K562 (cell line): Measurements from ENCODE around the gene CNTNAP3B. TPM values are rescaled to one million over a fixed set of nuclear protein-coding genes. Genes with fewer than 3 reads are reported as not detected.
A peak's percentile ranks its signal among the peaks of the same experiment; 100 is the strongest.
"Not testable (repeated sequence)": the region's sequence is repeated elsewhere in the genome, so short reads cannot be mapped to it uniquely, and the experiment has no call there.

Experiments used
- ATAC-seq: fragments of 200-7000 bp; cut with Tn5 transposase; 3 replicates; pipeline ENCODE4 v1.9.1; 2020; ENCODE audit warnings: moderate library complexity
- BruUV-seq: library from RNA; stranded (reverse); fragments of 400-500 nt; replicated peaks from 2 replicates; lab custom pipeline; 2021; lab: Mats Ljungman, UMichigan
- CTCF ChIA-PET: fragments of 300-600 bp; formaldehyde crosslinking; extraction: SDS; loops from one replicate; lab custom pipeline; 2021; ENCODE audit warnings: low intra/inter-chr PET ratio; lab: Yijun Ruan, JAX
- POLR2A ChIA-PET: fragments of 300-600, 350-650 bp; sonication (Branson Sonifier 250); formaldehyde crosslinking; extraction: SDS; loops from one replicate; lab custom pipeline; 2021; ENCODE audit warnings: antibody characterized with exemption, inconsistent platforms; lab: Yijun Ruan, JAX
- DNase-seq, 4 experiments: peaks; one replicate each; pipeline versions ENCODE4 v3.0.0 to v3.0.0-alpha.2; 2011 to 2018; ENCODE audit warnings: low spot score in 3 of 4, mixed read lengths in 3 of 4; ENCODE audit errors: extremely low read depth in 1 of 4
- FAIRE-seq: peaks from 2 replicates; lab custom pipeline; 2011; peaks lifted over from hg19 to GRCh38; lab: Jason Lieb, UNC
- H2AFZ ChIP-seq: 2 replicates; pipeline ENCODE4 v1.6.0; 2011; ENCODE audit warnings: low read depth, low read length, control low read depth, inconsistent platforms
- H3K27ac ChIP-seq: fragments of 200-600 bp; 3 replicates; pipeline ENCODE4 v1.8.0; 2011; ENCODE audit warnings: low read depth, mild to moderate bottlenecking, control low read depth, inconsistent platforms, low read length, moderate library complexity, mixed read lengths; ENCODE audit errors: extremely low read depth
- H3K27me3 ChIP-seq, 2 experiments: fragments of 300-600 bp in 1 of 2; 2 replicates in 1 of 2; 3 replicates in 1 of 2; pipeline versions ENCODE4 v1.6.0 to v1.8.0; 2011; ENCODE audit warnings: inconsistent platforms in 2 of 2, low read length in 2 of 2, mild to moderate bottlenecking in 1 of 2, mixed read lengths in 1 of 2, moderate library complexity in 1 of 2; ENCODE audit not compliant: control insufficient read depth in 2 of 2, insufficient read depth in 2 of 2
- H3K36me3 ChIP-seq: fragments of 300-600 bp; 3 replicates; pipeline ENCODE4 v1.8.0; 2011; ENCODE audit warnings: mild to moderate bottlenecking, low read length, inconsistent platforms; ENCODE audit not compliant: control insufficient read depth, insufficient read depth
- H3K4me1 ChIP-seq, 2 experiments: fragments of 200-600 bp in 1 of 2; replicated peaks in 1 of 2; 2 replicates in 1 of 2; 3 replicates in 1 of 2; pipeline versions ENCODE4 v1.5.1 to v1.8.0; 2011; ENCODE audit warnings: inconsistent platforms in 2 of 2, low read length in 2 of 2, mild to moderate bottlenecking in 1 of 2, mixed read lengths in 1 of 2, moderate library complexity in 1 of 2; ENCODE audit not compliant: control insufficient read depth in 2 of 2, insufficient read depth in 2 of 2
- H3K4me2 ChIP-seq: 2 replicates; pipeline ENCODE4 v1.6.1; 2011; ENCODE audit warnings: low read length, control low read depth, inconsistent platforms, mixed read lengths; ENCODE audit not compliant: insufficient read depth
- H3K4me3 ChIP-seq: fragments of 200-600 bp; sonication (generic), shearing (Covaris generic); 2 replicates; pipeline ENCODE4 v1.5.1; 2016; ENCODE audit warnings: control low read depth, inconsistent platforms
- H3K79me2 ChIP-seq: fragments of 200-600 bp; 3 replicates; pipeline ENCODE4 v1.8.0; 2011; ENCODE audit warnings: low read length, inconsistent platforms; ENCODE audit not compliant: control insufficient read depth, insufficient read depth
- H3K9ac ChIP-seq, 2 experiments: 2 replicates each; pipeline versions ENCODE4 v1.6.0 to v1.6.1; 2011; ENCODE audit warnings: low read depth in 2 of 2, low read length in 2 of 2, control low read depth in 1 of 2, inconsistent platforms in 1 of 2, mild to moderate bottlenecking in 1 of 2, mixed read lengths in 1 of 2; ENCODE audit not compliant: insufficient read depth in 1 of 2
- H3K9me1 ChIP-seq: one replicate; pipeline ENCODE4 v1.6.0; 2011; ENCODE audit warnings: inconsistent platforms, mild to moderate bottlenecking, low read length, moderate library complexity; ENCODE audit not compliant: control insufficient read depth, insufficient read depth
- H3K9me3 ChIP-seq: replicated peaks from 2 replicates; pipeline ENCODE4 v1.5.1; 2011; ENCODE audit warnings: low read depth, low read length, inconsistent platforms; ENCODE audit not compliant: control insufficient read depth, insufficient read depth
- H4K20me1 ChIP-seq: replicated peaks from 2 replicates; pipeline ENCODE4 v1.6.1; 2011; ENCODE audit warnings: low read length, inconsistent platforms, mixed read lengths; ENCODE audit not compliant: control insufficient read depth, insufficient read depth
- GABPA ChIP-seq: fragments of 200-800 bp; sonication (Bioruptor generic); conservative IDR thresholded peaks from 2 replicates; pipeline ENCODE4 v1.6.1; 2016; ENCODE audit warnings: low read depth, missing genetic modification characterization, missing compliant biosample characterization
- WGBS: fragments of 100-300 bp; shearing (Covaris generic); methylation state at CpG from one replicate; pipeline ENCODE4 v1.1.6; 2016; ENCODE audit warnings: low coverage, mixed read lengths; ENCODE audit not compliant: insufficient coverage; ENCODE audit errors: missing lambda C conversion rate; 5-methylcytosine and 5-hydroxymethylcytosine counted together
- in situ Hi-C: fragments of 300-500 bp; cut with MboI; formaldehyde crosslinking; loops from 4 replicates; pipeline ENCODE4 v1.15.0; 2018; ENCODE audit warnings: inconsistent platforms, mixed read lengths
- intact Hi-C: fragments of 100-400 bp; cut with micrococcal nuclease; formaldehyde crosslinking; loops from 2 replicates; pipeline ENCODE4 v1.14.2; 2022
- polyA plus RNA-seq, 8 experiments: library from polyadenylated mRNA; depleted of rRNA in 4 of 8; stranded (reverse) in 5 of 8; unstranded in 3 of 8; fragments of >200 nt; fragmentation: Nextera tagmentation in 2 of 8; fragmentation: Illumina TruSeq in 1 of 8; extraction: Ambion mirVana in 2 of 8; extraction: Trizol in 1 of 8; gene quantifications; 2 replicates each; pipeline versions ENCODE4 v1.2.1 to v1.2.3, GENCODE V29; 2011 to 2014; ENCODE audit warnings: inconsistent platforms in 1 of 8, missing spikeins in 1 of 8
- total RNA-seq, 7 experiments: library from RNA; depleted of rRNA in 6 of 7; stranded (reverse); fragments of >200 nt in 6 of 7; fragmentation: Illumina TruSeq in 2 of 7; extraction: Trizol in 2 of 7; gene quantifications; 2 replicates each; pipeline versions ENCODE4 v1.2.1 to v1.2.3, GENCODE V29; 2011 to 2021; ENCODE audit warnings: low replicate concordance in 1 of 7
- TF ChIP-seq, protein P1 (sequence below), 3 experiments: fragments of 200-800 bp in 1 of 3; fragments of 250-450 bp in 1 of 3; fragments of 450-650 bp in 1 of 3; sonication (Bioruptor Pico) in 1 of 3; sonication (Bioruptor generic) in 1 of 3; formaldehyde crosslinking in 1 of 3; IDR thresholded peaks; 2 replicates each; pipeline versions ENCODE4 v1.6.1 to v1.8.0; 2016 to 2022; ENCODE audit warnings: mild to moderate bottlenecking in 2 of 3, missing genetic modification characterization in 2 of 3, missing compliant biosample characterization in 1 of 3, moderate library complexity in 1 of 3

Gene CNTNAP3B
- total and polyA plus RNA-seq, 9 of the 15 experiments (the other 6 are each of a cell fraction or from before 2014, with no cell fraction given) = 0.27 to 1.5 (median 1.00) TPM

- peak; percentile 54 for TF ChIP-seq GABPA (tag)
- TF ChIP-seq, protein P1, sequence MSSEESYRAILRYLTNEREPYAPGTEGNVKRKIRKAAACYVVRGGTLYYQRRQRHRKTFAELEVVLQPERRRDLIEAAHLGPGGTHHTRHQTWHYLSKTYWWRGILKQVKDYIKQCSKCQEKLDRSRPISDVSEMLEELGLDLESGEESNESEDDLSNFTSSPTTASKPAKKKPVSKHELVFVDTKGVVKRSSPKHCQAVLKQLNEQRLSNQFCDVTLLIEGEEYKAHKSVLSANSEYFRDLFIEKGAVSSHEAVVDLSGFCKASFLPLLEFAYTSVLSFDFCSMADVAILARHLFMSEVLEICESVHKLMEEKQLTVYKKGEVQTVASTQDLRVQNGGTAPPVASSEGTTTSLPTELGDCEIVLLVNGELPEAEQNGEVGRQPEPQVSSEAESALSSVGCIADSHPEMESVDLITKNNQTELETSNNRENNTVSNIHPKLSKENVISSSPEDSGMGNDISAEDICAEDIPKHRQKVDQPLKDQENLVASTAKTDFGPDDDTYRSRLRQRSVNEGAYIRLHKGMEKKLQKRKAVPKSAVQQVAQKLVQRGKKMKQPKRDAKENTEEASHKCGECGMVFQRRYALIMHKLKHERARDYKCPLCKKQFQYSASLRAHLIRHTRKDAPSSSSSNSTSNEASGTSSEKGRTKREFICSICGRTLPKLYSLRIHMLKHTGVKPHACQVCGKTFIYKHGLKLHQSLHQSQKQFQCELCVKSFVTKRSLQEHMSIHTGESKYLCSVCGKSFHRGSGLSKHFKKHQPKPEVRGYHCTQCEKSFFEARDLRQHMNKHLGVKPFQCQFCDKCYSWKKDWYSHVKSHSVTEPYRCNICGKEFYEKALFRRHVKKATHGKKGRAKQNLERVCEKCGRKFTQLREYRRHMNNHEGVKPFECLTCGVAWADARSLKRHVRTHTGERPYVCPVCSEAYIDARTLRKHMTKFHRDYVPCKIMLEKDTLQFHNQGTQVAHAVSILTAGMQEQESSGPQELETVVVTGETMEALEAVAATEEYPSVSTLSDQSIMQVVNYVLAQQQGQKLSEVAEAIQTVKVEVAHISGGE (CRISPR knock-in tag; IDR thresholded peaks at IDR 0.05) = peak in 1 of 3 experiments; percentile 81; a peak in 2 of 6 replicates
- H4K20me1 ChIP-seq, intact Hi-C loops, in situ Hi-C loops, H3K4me2 ChIP-seq, BruUV-seq, POLR2A ChIA-PET, H3K4me1 ChIP-seq, H3K27me3 ChIP-seq, H3K27ac ChIP-seq, H2AFZ ChIP-seq, H3K79me2 ChIP-seq, H3K4me3 ChIP-seq, H3K9me1 ChIP-seq, H3K9me3 ChIP-seq, CTCF ChIA-PET, H3K36me3 ChIP-seq, ATAC-seq, FAIRE-seq, H3K9ac ChIP-seq, DNase-seq: not testable (repeated sequence)
- no CpG with 5 or more reads among the region's 17 CpGs for whole genome bisulfite sequencing
These were observed 154.3 kb downstream of the CNTNAP3B start for GRCh38 chr9:41974906-41975305.

GRCh38 chr9:41953007-41953406, 176.2 kb downstream of the CNTNAP3B start:
- ATAC-seq (peak; percentile 56; the same call in 2 of the 3 replicates), DNase-seq (peak in 1 of 4 experiments; percentile 3)
- H2AFZ ChIP-seq, BruUV-seq, H3K4me1 ChIP-seq, in situ Hi-C loops, FAIRE-seq, H3K9me3 ChIP-seq, H3K4me3 ChIP-seq, H3K36me3 ChIP-seq, H3K27ac ChIP-seq, H3K9ac ChIP-seq, H3K9me1 ChIP-seq, intact Hi-C loops, CTCF ChIA-PET, H3K79me2 ChIP-seq, POLR2A ChIA-PET, H3K4me2 ChIP-seq, H4K20me1 ChIP-seq, H3K27me3 ChIP-seq: not testable (repeated sequence)
- WGBS = 20% methylated on average over 1 of the region's 43 CpGs

DNA sequence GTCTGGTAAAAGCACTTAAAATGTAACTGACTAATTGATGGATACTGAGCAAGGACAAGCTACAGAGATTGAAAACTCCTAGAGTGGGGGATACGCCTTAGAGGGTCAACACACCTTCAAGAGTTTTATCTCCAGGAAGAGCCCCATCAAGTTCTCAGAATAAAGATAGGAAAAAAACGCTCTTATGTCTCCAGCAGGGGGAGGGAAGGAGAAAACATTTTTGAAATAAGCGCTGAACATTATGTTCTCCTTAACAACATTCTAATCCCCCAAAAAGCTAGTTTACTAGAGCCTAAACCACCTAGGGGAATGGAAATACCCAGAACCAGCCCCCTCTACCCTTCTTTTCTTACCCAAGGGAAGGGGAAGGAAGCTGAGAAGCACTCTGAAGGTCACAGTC, 187.5 kb downstream of the CNTNAP3B start:
- in situ Hi-C loops, H2AFZ ChIP-seq, DNase-seq, H3K9me3 ChIP-seq, CTCF ChIA-PET, BruUV-seq, H3K9me1 ChIP-seq, H3K36me3 ChIP-seq, H3K4me1 ChIP-seq, H4K20me1 ChIP-seq, H3K9ac ChIP-seq, POLR2A ChIA-PET, H3K27me3 ChIP-seq, intact Hi-C loops, H3K4me2 ChIP-seq, H3K27ac ChIP-seq, FAIRE-seq, H3K79me2 ChIP-seq, H3K4me3 ChIP-seq: not testable (repeated sequence)
- peak; percentile 57 for ATAC-seq
- WGBS = 0% methylated on average over 1 of the region's 3 CpGs
